AML-193 (cell line): ENCODE results near the gene SLC16A3.

Experiments used
- DNase-seq, 2 experiments: peaks; one replicate each; lab custom pipeline; 2025; lab: John Stamatoyannopoulos, UW

The SLC16A3 gene

DNA sequence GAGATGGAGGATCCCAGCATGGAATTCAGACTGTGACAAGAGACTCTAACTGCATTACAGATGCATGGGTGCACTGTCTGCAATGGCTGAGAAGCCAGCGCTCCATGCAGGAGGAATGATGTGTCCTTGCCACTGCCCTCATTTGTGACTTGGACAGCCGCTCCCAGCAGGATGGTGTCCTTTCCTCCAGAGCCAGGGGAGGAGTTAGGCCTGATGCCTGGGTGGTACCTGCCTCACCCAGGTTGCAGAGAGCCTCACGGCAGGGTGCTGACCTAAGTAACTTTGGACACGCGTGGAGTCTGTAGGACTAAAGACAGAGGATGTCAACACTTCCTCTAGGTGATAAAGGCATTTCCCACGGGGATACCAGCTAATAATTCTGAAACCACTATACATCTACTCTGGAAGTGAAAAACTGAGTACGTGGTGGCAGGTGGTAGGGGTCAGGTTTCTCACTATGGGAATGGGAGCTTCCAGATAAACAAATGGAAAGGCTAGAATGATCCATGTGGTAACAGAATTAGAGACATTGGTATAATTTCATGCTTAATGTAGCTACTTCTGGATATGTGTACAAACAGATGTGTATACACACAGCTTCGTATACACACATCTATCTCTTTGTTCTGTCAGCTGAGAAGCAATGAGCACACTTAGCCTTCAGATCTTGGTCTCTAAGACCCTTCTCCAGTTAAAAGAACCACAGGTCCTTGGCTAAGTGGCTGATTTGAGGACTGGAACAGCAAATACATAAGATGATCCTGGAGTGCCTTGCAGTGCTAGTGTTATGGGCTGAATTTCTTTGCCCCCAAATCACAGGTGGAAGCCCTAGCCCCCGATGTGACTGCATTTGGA, 58.4 kb downstream of the SLC16A3 start:
- DNase-seq, result no peak

DNA sequence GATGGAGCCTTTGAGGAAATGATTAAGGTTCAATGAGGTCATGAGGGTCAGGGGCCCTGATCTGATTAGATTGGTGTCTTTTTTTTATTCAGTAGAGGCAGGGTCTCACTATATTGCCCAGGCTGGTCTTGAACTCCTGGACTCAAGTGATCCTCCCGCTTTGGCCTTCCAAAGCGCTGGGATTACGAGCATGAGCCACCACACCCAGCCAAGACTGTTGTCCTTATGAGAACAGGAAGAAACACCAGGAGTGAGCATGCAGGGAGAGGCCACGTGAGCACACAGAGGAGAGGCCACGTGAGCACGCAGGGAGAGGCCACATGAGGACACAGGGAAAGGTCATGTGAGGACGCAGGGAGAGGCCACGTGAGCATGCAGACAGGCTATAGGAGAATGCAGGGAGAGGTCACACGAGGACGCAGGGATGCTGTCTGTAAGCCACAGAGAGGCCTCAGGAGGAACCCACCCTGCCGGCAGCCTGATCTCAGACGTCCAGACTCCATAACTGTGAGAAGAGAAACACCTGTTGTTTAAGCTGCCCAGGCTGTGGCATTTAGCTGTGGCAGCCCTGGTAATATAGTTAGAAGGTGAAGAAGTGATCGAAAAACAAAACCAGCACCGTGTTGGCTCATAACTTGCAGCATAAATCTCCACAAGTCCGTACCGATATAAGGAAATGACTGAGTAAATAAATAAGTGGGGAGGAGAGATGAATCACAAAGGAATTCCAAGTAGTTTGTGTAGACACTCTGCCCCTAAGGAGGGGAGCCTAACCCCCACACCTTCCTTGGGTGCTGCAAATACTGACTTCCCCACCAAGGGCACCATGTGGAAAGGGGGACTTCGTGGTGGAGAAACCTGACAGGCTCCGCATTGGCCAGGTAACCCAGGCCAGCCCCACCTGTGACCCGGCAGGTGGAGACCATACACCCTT, 59.3 kb downstream of the SLC16A3 start:
- peak; percentile 81 to 87 for DNase-seq
